SK-N-SH (cell line): ENCODE results near the gene MARCHF7. TPM values are rescaled to one million over a fixed set of nuclear protein-coding genes. Genes with fewer than 3 reads are reported as not detected.
A peak's percentile ranks its signal among the peaks of the same experiment; 100 is the strongest.

Source experiments
- CTCF ChIA-PET: fragments of 300-600, 350-600 bp; formaldehyde crosslinking; extraction: SDS; loops from one replicate; lab custom pipeline; 2021; lab: Yijun Ruan, JAX
- POLR2A ChIA-PET: fragments of 350-600 bp; sonication (Branson Sonifier 250); formaldehyde crosslinking; extraction: SDS; loops from one replicate; lab custom pipeline; 2020; ENCODE audit warnings: antibody characterized with exemption, inconsistent platforms; lab: Yijun Ruan, JAX
- DNase-seq: peaks from one replicate; pipeline ENCODE4 v3.0.0; 2012
- H2AFZ ChIP-seq: fragments of 200-600 bp; sonication (generic); 2 replicates; pipeline ENCODE4 v1.8.1; 2016; ENCODE audit warnings: antibody characterized with exemption, mild to moderate bottlenecking, low read depth
- H3F3A ChIP-seq: fragments of 200-600 bp; sonication (generic); replicated peaks from 2 replicates; pipeline ENCODE3; 2016; ENCODE audit warnings: antibody characterized with exemption, mild to moderate bottlenecking; ENCODE audit not compliant: insufficient read depth
- H3K27ac ChIP-seq, 2 experiments: fragments of 200-500 bp in 1 of 2; fragments of 200-600 bp in 1 of 2; sonication (Bioruptor generic) in 1 of 2; sonication (generic), shearing (Covaris generic) in 1 of 2; 2 replicates each; pipeline versions ENCODE4 v1.5.1 to v1.6.1; 2014 to 2016; ENCODE audit warnings: low read depth in 2 of 2, inconsistent platforms in 1 of 2, low read length in 1 of 2, mild to moderate bottlenecking in 1 of 2, mixed read lengths in 1 of 2
- H3K27me3 ChIP-seq: fragments of 200-600 bp; sonication (generic), shearing (Covaris generic); 2 replicates; pipeline ENCODE4 v1.6.1; 2016; ENCODE audit warnings: mixed run types; ENCODE audit not compliant: insufficient read depth
- H3K36me3 ChIP-seq, 2 experiments: fragments of 200-500 bp in 1 of 2; fragments of 200-600 bp in 1 of 2; sonication (Bioruptor generic) in 1 of 2; sonication (generic) in 1 of 2; replicated peaks in 1 of 2; 2 replicates each; pipeline versions ENCODE3 to v1.5.1; 2014 to 2016; ENCODE audit warnings: low read length in 1 of 2, mild to moderate bottlenecking in 1 of 2; ENCODE audit not compliant: insufficient read depth in 2 of 2, control insufficient read depth in 1 of 2
- H3K4me1 ChIP-seq, 2 experiments: fragments of 200-500 bp in 1 of 2; fragments of 200-600 bp in 1 of 2; sonication (Bioruptor generic) in 1 of 2; sonication (generic), shearing (Covaris generic) in 1 of 2; 2 replicates each; pipeline versions ENCODE4 v1.5.1 to v1.6.1; 2014 to 2016; ENCODE audit warnings: low read depth in 1 of 2, low read length in 1 of 2, mixed run types in 1 of 2; ENCODE audit not compliant: insufficient read depth in 2 of 2, control insufficient read depth in 1 of 2
- H3K4me2 ChIP-seq: fragments of 200-600 bp; sonication (generic), shearing (Covaris generic); 2 replicates; pipeline ENCODE4 v1.6.1; 2017; ENCODE audit warnings: mixed run types
- H3K4me3 ChIP-seq, 2 experiments: fragments of 200-500 bp in 1 of 2; fragments of 200-600 bp in 1 of 2; sonication (Bioruptor generic) in 1 of 2; sonication (generic), shearing (Covaris generic) in 1 of 2; 2 replicates each; pipeline versions ENCODE4 v1.5.1 to v1.8.1; 2014 to 2016; ENCODE audit warnings: low read depth in 2 of 2, inconsistent platforms in 1 of 2, low read length in 1 of 2, mild to moderate bottlenecking in 1 of 2, mixed read lengths in 1 of 2, moderate library complexity in 1 of 2
- H3K79me2 ChIP-seq: fragments of 200-600 bp; sonication (generic); 2 replicates; pipeline ENCODE4 v1.8.1; 2017; ENCODE audit warnings: mild to moderate bottlenecking; ENCODE audit not compliant: insufficient read depth
- H3K9ac ChIP-seq: fragments of 200-600 bp; sonication (generic); 2 replicates; pipeline ENCODE4 v1.6.1; 2017; ENCODE audit warnings: mixed run types
- H3K9me2 ChIP-seq: fragments of 200-600 bp; sonication (generic); 2 replicates; pipeline ENCODE4 v1.6.1; 2017; ENCODE audit warnings: mixed run types
- H3K9me3 ChIP-seq: fragments of 200-600 bp; sonication (generic); 2 replicates; pipeline ENCODE4 v1.6.1; 2017; ENCODE audit warnings: mixed run types, mild to moderate bottlenecking, moderate library complexity
- H4K20me1 ChIP-seq: fragments of 200-600 bp; sonication (generic); 2 replicates; pipeline ENCODE4 v1.6.1; 2017; ENCODE audit warnings: mild to moderate bottlenecking, mixed run types; ENCODE audit not compliant: insufficient read depth
- CTCF ChIP-seq: fragments of 200-600 bp; sonication (generic); IDR thresholded peaks from 2 replicates; pipeline ENCODE4 v1.6.1; 2017; ENCODE audit warnings: antibody characterized with exemption, mild to moderate bottlenecking, moderate library complexity
- ELF1 ChIP-seq: IDR thresholded peaks from 2 replicates; pipeline ENCODE4 v1.4.0; 2012
- FOSL2 ChIP-seq: IDR thresholded peaks from 2 replicates; pipeline ENCODE4 v1.4.0; 2012; ENCODE audit warnings: low read depth, mild to moderate bottlenecking, moderate library complexity, borderline replicate concordance
- FOXJ3 ChIP-seq: sonication (generic); formaldehyde crosslinking; IDR thresholded peaks from 2 replicates; pipeline ENCODE4 v1.5.1; 2020; ENCODE audit warnings: mild to moderate bottlenecking, missing genetic modification reagents
- FOXM1 ChIP-seq: IDR thresholded peaks from 2 replicates; pipeline ENCODE4 v1.4.0; 2012; ENCODE audit warnings: low read depth, mild to moderate bottlenecking
- RCOR1 ChIP-seq: fragments of 150-350 bp; IDR thresholded peaks from 2 replicates; pipeline ENCODE4 v1.6.1; 2017; ENCODE audit warnings: antibody characterized with exemption, low read length
- REST ChIP-seq: IDR thresholded peaks from 2 replicates; pipeline ENCODE4 v1.6.1; 2012; ENCODE audit warnings: mild to moderate bottlenecking, low read depth, low read length, moderate library complexity
- RXRA ChIP-seq: IDR thresholded peaks from 2 replicates; pipeline ENCODE4 v1.4.0; 2012; ENCODE audit warnings: low read depth, mild to moderate bottlenecking, borderline replicate concordance
- SMC3 ChIP-seq: IDR thresholded peaks from 2 replicates; pipeline ENCODE4 v1.6.1; 2012; ENCODE audit warnings: low read depth, low read length, improper control_type of control experiment
- TCF12 ChIP-seq: IDR thresholded peaks from 2 replicates; pipeline ENCODE4 v1.4.0; 2012
- WGBS: methylation state at CpG from one replicate; pipeline ENCODE4 v1.1.6; 2017; ENCODE audit warnings: low lambda C conversion rate; 5-methylcytosine and 5-hydroxymethylcytosine counted together
- polyA plus RNA-seq, 3 experiments: library from polyadenylated mRNA; depleted of rRNA; stranded (reverse); fragments of >200 nt; gene quantifications; 2 replicates each; pipeline ENCODE4 v1.2.3, GENCODE V29; 2012

Gene MARCHF7
- polyA plus RNA-seq, 1 of the 3 experiments (the other 2 are of a cell fraction), result 20.3 TPM

- peak overlapping the region; percentile 85 to 95 for H3K4me3 ChIP-seq
- TF ChIP-seq CTCF (peak; percentile 13; the same call in 1 of the 2 replicates), FOXJ3 (CRISPR knock-in tag) (no peak)
- DNase-seq, result peak; percentile 17
- no peak overlapping the region for H2AFZ ChIP-seq
- peaks cover 22 to 49% of the 10 kb centered on the region in 2 experiments for H3K36me3 ChIP-seq
- no peaks in the 10 kb centered on the region for H3K9me3 ChIP-seq
- peaks cover 75% of the 10 kb centered on the region for H3K79me2 ChIP-seq
- H3F3A ChIP-seq, result peaks cover 8% of the 10 kb centered on the region
- WGBS, result 36% methylated on average over 5 of the region's 5 CpGs
- ChIA-PET CTCF (interaction anchor here (1.1 to 2.6 kb wide), 4 partner anchors 36 to 264 kb away, joined by 3 to 10 read pairs (median 6); no protein-coding TSS in a partner anchor), POLR2A (interaction anchor here (0.7 to 1.3 kb wide), 2 partner anchors 101 to 159 kb away, joined by 3 to 4 read pairs; no protein-coding TSS in a partner anchor)
- peak overlapping the region; percentile 30 to 93; a peak in 3 of 4 replicates for H3K27ac ChIP-seq
- peaks cover 6 to 19% of the 10 kb centered on the region in 2 experiments; a peak in 3 of 4 replicates for H3K4me1 ChIP-seq
- no peaks in the 10 kb centered on the region for H3K9me2 ChIP-seq
- peak overlapping the region; percentile 99 for H3K9ac ChIP-seq
- H3K27me3 ChIP-seq, result no peaks in the 10 kb centered on the region
- H3K4me2 ChIP-seq, result peak overlapping the region; percentile 77
- peaks cover 59% of the 10 kb centered on the region for H4K20me1 ChIP-seq
Measured at GRCh38 chr2:159713631-159714246, 1.4 kb downstream of the MARCHF7 start.

GRCh38 chr2:159714247-159714930 is 2.1 kb downstream of the MARCHF7 start:
- Histone ChIP-seq H3K79me2 (peaks cover 81% of the 10 kb centered on the region), H3K9me2 (no peaks in the 10 kb centered on the region), H3K36me3 (peaks cover 23 to 52% of the 10 kb centered on the region in 2 experiments), H4K20me1 (peaks cover 66% of the 10 kb centered on the region), H3K4me2 (peak overlapping the region; percentile 77), H3K4me1 (peaks cover 6 to 19% of the 10 kb centered on the region in 2 experiments; a peak in 3 of 4 replicates), H3K9ac (peak overlapping the region; percentile 99; the same call in 1 of the 2 replicates), H3F3A (peaks cover 8% of the 10 kb centered on the region)
- POLR2A ChIA-PET, result no interaction called here
- WGBS, result 70% methylated on average over 8 of the region's 8 CpGs
- TF ChIP-seq SMC3, result no peak
- peak; percentile 5; the same call in 1 of the 2 replicates for TF ChIP-seq FOSL2
- TF ChIP-seq, all 33 proteins: peak for 1
- H3K27ac ChIP-seq, result peak overlapping the region in 1 of 2 experiments; percentile 93; a peak in 1 of 4 replicates
- no peak for DNase-seq
- H2AFZ ChIP-seq, result no peak overlapping the region
- peak overlapping the region; percentile 85 to 95; a peak in 2 of 4 replicates for H3K4me3 ChIP-seq
- no peaks in the 10 kb centered on the region for H3K27me3 ChIP-seq
- CTCF ChIA-PET, result interaction anchor here (1.1 kb wide), 1 partner anchor 37 kb away, joined by 3 read pairs; no protein-coding TSS in a partner anchor
- no peaks in the 10 kb centered on the region for H3K9me3 ChIP-seq

GRCh38 chr2:159715451-159715850 is 3.1 kb downstream of the MARCHF7 start:
- Histone ChIP-seq H2AFZ (no peak overlapping the region), H3K4me1 (peaks cover 6 to 19% of the 10 kb centered on the region in 2 experiments; a peak in 3 of 4 replicates), H3K27ac (peak overlapping the region in 1 of 2 experiments; percentile 93; a peak in 1 of 4 replicates), H3K79me2 (peaks cover 92% of the 10 kb centered on the region), H4K20me1 (peaks cover 77% of the 10 kb centered on the region), H3K9me2 (no peaks in the 10 kb centered on the region), H3K27me3 (no peaks in the 10 kb centered on the region), H3K4me3 (no peak overlapping the region), H3K9ac (no peak overlapping the region), H3K36me3 (peaks cover 32 to 61% of the 10 kb centered on the region in 2 experiments), H3K4me2 (no peak overlapping the region), H3F3A (peaks cover 8% of the 10 kb centered on the region), H3K9me3 (no peaks in the 10 kb centered on the region)
- WGBS, result 95% methylated on average over 4 of the region's 4 CpGs
- ChIA-PET CTCF (no interaction called here), POLR2A (no interaction called here)
- DNase-seq, result no peak
- no peak for TF ChIP-seq FOXM1
- TF ChIP-seq FOXJ3 (CRISPR knock-in tag), result no peak
- no peak for TF ChIP-seq TCF12
- no peak for TF ChIP-seq CTCF
- TF ChIP-seq ELF1, result no peak
- no peak for TF ChIP-seq RCOR1
- no peak for TF ChIP-seq REST
- no peak for TF ChIP-seq RXRA
